H9 (cell line): ENCODE data around the gene C11orf65. TPM values are rescaled to one million over a fixed set of nuclear protein-coding genes. Genes with fewer than 3 reads are reported as not detected.

Source experiments
- DNase-seq: peaks from one replicate; pipeline ENCODE4 v3.0.0-alpha.2; 2017
- H2AFZ ChIP-seq: one replicate; pipeline ENCODE4 v1.6.1; 2013; ENCODE audit warnings: mild to moderate bottlenecking, low read length, control low read depth, moderate library complexity
- H2AK5ac ChIP-seq: 2 replicates; pipeline ENCODE4 v1.6.1; 2013; ENCODE audit warnings: low read length, control low read depth, mixed read lengths; ENCODE audit not compliant: insufficient read length
- H2BK120ac ChIP-seq: one replicate; pipeline ENCODE4 v1.6.1; 2013; ENCODE audit warnings: low read depth, mild to moderate bottlenecking, low read length, control low read depth, inconsistent platforms; ENCODE audit not compliant: poor library complexity, severe bottlenecking
- H2BK12ac ChIP-seq: 2 replicates; pipeline ENCODE4 v1.6.1; 2013; ENCODE audit warnings: low read length, control low read depth, mixed read lengths, low read depth; ENCODE audit not compliant: insufficient read length
- H2BK15ac ChIP-seq: 2 replicates; pipeline ENCODE4 v1.6.1; 2013; ENCODE audit warnings: low read depth, low read length, control low read depth
- H2BK20ac ChIP-seq: one replicate; pipeline ENCODE4 v1.6.1; 2013; ENCODE audit warnings: low read depth, mild to moderate bottlenecking, low read length, control low read depth, inconsistent platforms; ENCODE audit not compliant: poor library complexity, severe bottlenecking
- H2BK5ac ChIP-seq: 2 replicates; pipeline ENCODE4 v1.6.1; 2013; ENCODE audit warnings: low read length, control low read depth, mixed read lengths; ENCODE audit not compliant: insufficient read length
- H3K14ac ChIP-seq: 2 replicates; pipeline ENCODE4 v1.6.1; 2013; ENCODE audit warnings: low read length, control low read depth; ENCODE audit not compliant: insufficient read depth
- H3K18ac ChIP-seq: 2 replicates; pipeline ENCODE4 v1.6.1; 2013; ENCODE audit warnings: low read depth, mild to moderate bottlenecking, mixed read lengths, low read length, control low read depth; ENCODE audit not compliant: insufficient read length
- H3K23ac ChIP-seq: 2 replicates; pipeline ENCODE4 v1.6.1; 2013; ENCODE audit warnings: low read length, control low read depth, mixed read lengths, low read depth; ENCODE audit not compliant: insufficient read length
- H3K23me2 ChIP-seq: 2 replicates; pipeline ENCODE4 v1.6.1; 2013; ENCODE audit warnings: low read depth, mild to moderate bottlenecking, mixed read lengths, low read length, control low read depth; ENCODE audit not compliant: insufficient read length, poor library complexity, severe bottlenecking
- H3K27ac ChIP-seq: 2 replicates; pipeline ENCODE4 v1.5.1; 2013; ENCODE audit warnings: low read length, control low read depth, mixed read lengths, low read depth; ENCODE audit not compliant: insufficient read length
- H3K27me3 ChIP-seq: 2 replicates; pipeline ENCODE4 v1.6.1; 2013; ENCODE audit warnings: low read length, control low read depth, inconsistent platforms; ENCODE audit not compliant: insufficient read depth
- H3K4ac ChIP-seq: 2 replicates; pipeline ENCODE4 v1.6.1; 2013; ENCODE audit warnings: low read depth, mild to moderate bottlenecking, control low read depth, inconsistent platforms, low read length, moderate library complexity
- H3K4me1 ChIP-seq: 2 replicates; pipeline ENCODE4 v1.6.1; 2013; ENCODE audit warnings: low read length, control low read depth, inconsistent platforms; ENCODE audit not compliant: insufficient read depth
- H3K4me2 ChIP-seq: 2 replicates; pipeline ENCODE4 v1.6.1; 2013; ENCODE audit warnings: low read length, control low read depth, mixed read lengths; ENCODE audit not compliant: insufficient read length, insufficient read depth
- H3K56ac ChIP-seq: 2 replicates; pipeline ENCODE4 v1.6.1; 2013; ENCODE audit warnings: low read depth, mild to moderate bottlenecking, mixed read lengths, low read length, control low read depth; ENCODE audit not compliant: insufficient read length
- H3K79me1 ChIP-seq: 2 replicates; pipeline ENCODE4 v1.6.1; 2013; ENCODE audit warnings: low read depth, mild to moderate bottlenecking, moderate library complexity, low read length, control low read depth, inconsistent platforms; ENCODE audit not compliant: insufficient read depth, poor library complexity, severe bottlenecking
- H3K79me2 ChIP-seq: 2 replicates; pipeline ENCODE4 v1.6.1; 2013; ENCODE audit warnings: low read length, control low read depth, inconsistent platforms; ENCODE audit not compliant: insufficient read depth
- H3K9ac ChIP-seq: 2 replicates; pipeline ENCODE4 v1.6.1; 2013; ENCODE audit warnings: low read length, control low read depth, mixed read lengths; ENCODE audit not compliant: insufficient read length; ENCODE audit errors: extremely low read depth
- H3K9me3 ChIP-seq: one replicate; pipeline ENCODE4 v1.6.1; 2013; ENCODE audit warnings: low read depth, low read length, inconsistent platforms; ENCODE audit not compliant: control insufficient read depth
- H3T11ph ChIP-seq: one replicate; pipeline ENCODE4 v1.6.1; 2013; ENCODE audit warnings: mild to moderate bottlenecking, low read length, control low read depth, inconsistent platforms
- H4K20me1 ChIP-seq: one replicate; pipeline ENCODE4 v1.6.1; 2013; ENCODE audit not compliant: control insufficient read depth, insufficient read length, insufficient read depth
- H4K5ac ChIP-seq: 2 replicates; pipeline ENCODE4 v1.6.1; 2013; ENCODE audit warnings: low read depth, mild to moderate bottlenecking, mixed read lengths, low read length, control low read depth; ENCODE audit not compliant: insufficient read length
- H4K8ac ChIP-seq: replicated peaks from 2 replicates; pipeline ENCODE4 v1.6.1; 2013; ENCODE audit warnings: low read length, control low read depth, mixed read lengths, low read depth; ENCODE audit not compliant: insufficient read length
- H4K91ac ChIP-seq: 2 replicates; pipeline ENCODE4 v1.6.1; 2013; ENCODE audit warnings: low read depth, mild to moderate bottlenecking, moderate library complexity, mixed read lengths, low read length, control low read depth; ENCODE audit not compliant: insufficient read length
- H3K27ac Mint-ChIP-seq, 3 experiments: 2 replicates in 2 of 3; 3 replicates in 1 of 3; pipeline ENCODE4 v1.8.0; 2020 to 2021; ENCODE audit warnings: mixed read lengths in 3 of 3, mild to moderate bottlenecking in 1 of 3, moderate library complexity in 1 of 3
- H3K27me3 Mint-ChIP-seq: 2 replicates; pipeline ENCODE4 v1.8.0; 2021; ENCODE audit warnings: low read depth, mild to moderate bottlenecking, moderate library complexity, mixed read lengths
- H3K36me3 Mint-ChIP-seq, 3 experiments: 2 replicates in 2 of 3; 3 replicates in 1 of 3; pipeline ENCODE4 v1.8.0; 2020 to 2021; ENCODE audit warnings: low read depth in 3 of 3, mixed read lengths in 3 of 3; ENCODE audit not compliant: insufficient read depth in 1 of 3
- H3K4me1 Mint-ChIP-seq, 2 experiments: 2 replicates each; pipeline ENCODE4 v1.8.0; 2020; ENCODE audit warnings: mixed read lengths in 2 of 2
- H3K4me3 Mint-ChIP-seq, 2 experiments: 2 replicates in 1 of 2; 3 replicates in 1 of 2; pipeline ENCODE4 v1.8.0; 2020 to 2021; ENCODE audit warnings: mild to moderate bottlenecking in 2 of 2, mixed read lengths in 2 of 2, moderate library complexity in 1 of 2
- H3K9me3 Mint-ChIP-seq, 2 experiments: 2 replicates in 1 of 2; 3 replicates in 1 of 2; pipeline ENCODE4 v1.8.0; 2020; ENCODE audit warnings: mild to moderate bottlenecking in 2 of 2, mixed read lengths in 2 of 2, moderate library complexity in 1 of 2
- WGBS: extraction: QIAGEN DNeasy Blood & Tissue Kit; methylation state at CpG from one replicate; pipeline ENCODE4 v1.1.7; 2013; ENCODE audit warnings: missing lambda C conversion rate, low lambda C conversion rate, mixed read lengths; ENCODE audit not compliant: insufficient read length; ENCODE audit errors: extremely low coverage; 5-methylcytosine and 5-hydroxymethylcytosine counted together
- total RNA-seq: library from RNA; stranded (reverse); gene quantifications from 2 replicates; pipeline ENCODE4 v1.2.1, GENCODE V29; 2021
- TF ChIP-seq, protein P1 (sequence below): fragments of 200-600 bp; sonication (generic); conservative IDR thresholded peaks from 3 replicates; pipeline ENCODE4 v1.8.0; 2021; ENCODE audit warnings: antibody characterized with exemption, mild to moderate bottlenecking

The C11orf65 gene
- total RNA-seq, 1 experiment from 2014 or later, result 0.55 TPM

DNA sequence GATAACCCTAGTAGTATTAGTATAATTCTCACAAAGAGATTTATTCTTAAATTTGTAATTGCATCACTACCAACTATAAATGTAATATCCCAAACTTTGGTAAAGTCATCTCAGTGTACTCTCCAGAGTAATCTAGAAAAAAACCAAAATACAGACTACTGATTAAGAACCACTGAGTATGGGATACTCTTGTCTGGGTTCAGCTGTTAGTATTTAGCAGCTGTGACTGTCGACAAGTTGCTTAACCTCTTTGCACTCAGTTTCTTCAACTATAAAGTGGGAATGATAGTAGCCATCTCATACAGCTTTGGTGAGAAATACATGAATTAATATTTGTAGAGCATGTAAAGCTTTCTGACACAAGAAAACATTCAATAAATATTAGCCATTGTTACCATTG, 35.3 kb downstream of the C11orf65 start:
- Histone ChIP-seq H4K91ac (no peak overlapping the region), H2BK20ac (no peak overlapping the region), H3K4ac (no peak overlapping the region), H2BK15ac (no peak overlapping the region), H3K4me2 (no peak overlapping the region), H4K20me1 (no peaks in the 10 kb centered on the region), H3K27me3 (no peaks in the 10 kb centered on the region), H3K79me2 (no peaks in the 10 kb centered on the region), H3T11ph (no peak overlapping the region), H3K23ac (no peak overlapping the region), H3K9ac (no peak overlapping the region), H2AFZ (no peak overlapping the region), H4K8ac (no peak overlapping the region), H2BK12ac (no peak overlapping the region), H2BK120ac (no peak overlapping the region), H3K27ac (no peak overlapping the region), H2BK5ac (no peak overlapping the region), H2AK5ac (no peak overlapping the region), H3K79me1 (no peaks in the 10 kb centered on the region), H3K18ac (no peak overlapping the region), H3K23me2 (no peaks in the 10 kb centered on the region), H4K5ac (no peak overlapping the region), H3K4me1 (no peaks in the 10 kb centered on the region), H3K9me3 (no peaks in the 10 kb centered on the region), H3K56ac (no peak overlapping the region), H3K14ac (no peak overlapping the region)
- no peak for DNase-seq
- TF ChIP-seq, protein P1, sequence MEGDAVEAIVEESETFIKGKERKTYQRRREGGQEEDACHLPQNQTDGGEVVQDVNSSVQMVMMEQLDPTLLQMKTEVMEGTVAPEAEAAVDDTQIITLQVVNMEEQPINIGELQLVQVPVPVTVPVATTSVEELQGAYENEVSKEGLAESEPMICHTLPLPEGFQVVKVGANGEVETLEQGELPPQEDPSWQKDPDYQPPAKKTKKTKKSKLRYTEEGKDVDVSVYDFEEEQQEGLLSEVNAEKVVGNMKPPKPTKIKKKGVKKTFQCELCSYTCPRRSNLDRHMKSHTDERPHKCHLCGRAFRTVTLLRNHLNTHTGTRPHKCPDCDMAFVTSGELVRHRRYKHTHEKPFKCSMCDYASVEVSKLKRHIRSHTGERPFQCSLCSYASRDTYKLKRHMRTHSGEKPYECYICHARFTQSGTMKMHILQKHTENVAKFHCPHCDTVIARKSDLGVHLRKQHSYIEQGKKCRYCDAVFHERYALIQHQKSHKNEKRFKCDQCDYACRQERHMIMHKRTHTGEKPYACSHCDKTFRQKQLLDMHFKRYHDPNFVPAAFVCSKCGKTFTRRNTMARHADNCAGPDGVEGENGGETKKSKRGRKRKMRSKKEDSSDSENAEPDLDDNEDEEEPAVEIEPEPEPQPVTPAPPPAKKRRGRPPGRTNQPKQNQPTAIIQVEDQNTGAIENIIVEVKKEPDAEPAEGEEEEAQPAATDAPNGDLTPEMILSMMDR, result no peak
- H3K27me3 Mint-ChIP-seq, result no peaks in the 10 kb centered on the region; the same call in 1 of the 2 replicates
- WGBS, result no CpG with 5 or more reads among the region's 1 CpG
- peaks cover 0 to 7% (median 2%) of the 10 kb centered on the region in 3 experiments; a peak in 4 of 7 replicates for H3K36me3 Mint-ChIP-seq
- H3K27ac Mint-ChIP-seq, result no peak overlapping the region
- H3K9me3 Mint-ChIP-seq, result peaks cover 19 to 26% of the 10 kb centered on the region in 2 experiments
- H3K4me1 Mint-ChIP-seq, result no peaks in the 10 kb centered on the region
- H3K4me3 Mint-ChIP-seq, result no peak overlapping the region
